Natural killer cell (primary cell): ENCODE data around the gene AIP. TPM values are rescaled to one million over a fixed set of nuclear protein-coding genes. Genes with fewer than 3 reads are reported as not detected.

Experiments
- ATAC-seq, 3 donors: fragments of 150-1000 bp in 2 of 3; fragments of 200-7000 bp in 1 of 3; cut with Tn5 transposase; 1 replicate in 1 of 3; 2 replicates in 2 of 3; pipeline ENCODE4 v1.10.0; 2021; ENCODE audit warnings: mild to moderate bottlenecking in 2 of 3, moderate library complexity in 2 of 3
- DNase-seq, 2 donors: peaks; one replicate each; pipeline versions ENCODE4 v3.0.0 to v3.0.0-alpha.2; 2013 to 2021; ENCODE audit warnings: mixed read lengths in 1 of 2
- H3K27ac ChIP-seq: one replicate; pipeline ENCODE4 v1.5.1; 2013; ENCODE audit warnings: mild to moderate bottlenecking, low read length
- H3K27me3 ChIP-seq: one replicate; pipeline ENCODE4 v1.6.1; 2013; ENCODE audit warnings: low read length; ENCODE audit not compliant: control insufficient read depth, insufficient read depth
- H3K36me3 ChIP-seq: one replicate; pipeline ENCODE4 v1.6.1; 2013; ENCODE audit warnings: low read length; ENCODE audit not compliant: control insufficient read depth, insufficient read depth
- H3K4me1 ChIP-seq: one replicate; pipeline ENCODE4 v1.6.1; 2013; ENCODE audit warnings: low read length; ENCODE audit not compliant: control insufficient read depth, insufficient read depth
- H3K4me3 ChIP-seq: one replicate; pipeline ENCODE4 v1.5.1; 2013; ENCODE audit warnings: low read length
- H3K9me3 ChIP-seq: one replicate; pipeline ENCODE4 v1.6.1; 2013; ENCODE audit warnings: low read length; ENCODE audit not compliant: control insufficient read depth, insufficient read depth
- H3K27ac Mint-ChIP-seq, 2 donors: one replicate each; pipeline ENCODE4 v1.8.0; 2022; ENCODE audit warnings: mild to moderate bottlenecking in 2 of 2, mixed read lengths in 2 of 2, moderate library complexity in 1 of 2
- H3K27me3 Mint-ChIP-seq, 2 donors: one replicate each; pipeline ENCODE4 v1.8.0; 2022; ENCODE audit warnings: low read depth in 2 of 2, mixed read lengths in 2 of 2
- H3K36me3 Mint-ChIP-seq: one replicate; pipeline ENCODE4 v1.8.0; 2022; ENCODE audit warnings: mixed read lengths
- H3K4me1 Mint-ChIP-seq, 2 donors: one replicate each; pipeline ENCODE4 v1.8.0; 2022; ENCODE audit warnings: mixed read lengths in 2 of 2
- H3K4me3 Mint-ChIP-seq: one replicate; pipeline ENCODE4 v1.8.0; 2022; ENCODE audit warnings: mild to moderate bottlenecking, moderate library complexity, mixed read lengths
- H3K9me3 Mint-ChIP-seq, 2 donors: one replicate each; pipeline ENCODE4 v1.8.0; 2022; ENCODE audit warnings: mixed read lengths in 2 of 2
- CTCF ChIP-seq: fragments of 200-600 bp; IDR thresholded peaks from one replicate; pipeline ENCODE4 v1.8.0; 2022; ENCODE audit warnings: antibody characterized with exemption
- WGBS: methylation state at CpG from one replicate; pipeline ENCODE4 v1.1.7; 2013; ENCODE audit warnings: missing lambda C conversion rate; ENCODE audit not compliant: insufficient coverage; 5-methylcytosine and 5-hydroxymethylcytosine counted together
- intact Hi-C: fragments of 100-400 bp; cut with micrococcal nuclease; formaldehyde crosslinking; loops from one replicate; pipeline ENCODE4 v1.14.2; 2022
- total RNA-seq, 4 donors: library from RNA; stranded (reverse); fragments of 120-200 nt in 1 of 4; gene quantifications; one replicate each; pipeline versions ENCODE4 v1.2.3 to v1.2.4, GENCODE V29; 2013 to 2022

The AIP gene
- total RNA-seq, 3 donors from 2014 or later (not counting 1 experiment from before 2014, with no cell fraction given): 93.3 to 113 (median 98.1) TPM

- no peak within 1 kb of the TSS for H3K27ac Mint-ChIP-seq
- no peak for ATAC-seq
- no peaks in the 10 kb centered on the region for H3K36me3 Mint-ChIP-seq
- H3K9me3 Mint-ChIP-seq: no peaks in the 10 kb centered on the region
- no peaks in the 10 kb centered on the region for H3K4me1 Mint-ChIP-seq
- no peak for DNase-seq
- TF ChIP-seq CTCF: no peak
- Histone ChIP-seq H3K36me3 (no peaks in the 10 kb centered on the region), H3K4me3 (no peak within 1 kb of the TSS), H3K27me3 (no peaks in the 10 kb centered on the region), H3K4me1 (no peaks in the 10 kb centered on the region), H3K27ac (no peak within 1 kb of the TSS), H3K9me3 (no peaks in the 10 kb centered on the region)
- WGBS: 90% methylated on average over 23 of the region's 23 CpGs
- H3K27me3 Mint-ChIP-seq: peaks cover 0 to 5% of the 10 kb centered on the region in 2 donors
- intact Hi-C loops: no loop called here
- H3K4me3 Mint-ChIP-seq: no peak within 1 kb of the TSS
Observed at GRCh38 chr11:67522844-67523555, 40.2 kb downstream of the AIP start, which contains the start of gene CABP2. TSS of gene CABP2 (minus strand) at chr11:67523446. CDS start at chr11:67523326, 120 bp downstream.

DNA sequence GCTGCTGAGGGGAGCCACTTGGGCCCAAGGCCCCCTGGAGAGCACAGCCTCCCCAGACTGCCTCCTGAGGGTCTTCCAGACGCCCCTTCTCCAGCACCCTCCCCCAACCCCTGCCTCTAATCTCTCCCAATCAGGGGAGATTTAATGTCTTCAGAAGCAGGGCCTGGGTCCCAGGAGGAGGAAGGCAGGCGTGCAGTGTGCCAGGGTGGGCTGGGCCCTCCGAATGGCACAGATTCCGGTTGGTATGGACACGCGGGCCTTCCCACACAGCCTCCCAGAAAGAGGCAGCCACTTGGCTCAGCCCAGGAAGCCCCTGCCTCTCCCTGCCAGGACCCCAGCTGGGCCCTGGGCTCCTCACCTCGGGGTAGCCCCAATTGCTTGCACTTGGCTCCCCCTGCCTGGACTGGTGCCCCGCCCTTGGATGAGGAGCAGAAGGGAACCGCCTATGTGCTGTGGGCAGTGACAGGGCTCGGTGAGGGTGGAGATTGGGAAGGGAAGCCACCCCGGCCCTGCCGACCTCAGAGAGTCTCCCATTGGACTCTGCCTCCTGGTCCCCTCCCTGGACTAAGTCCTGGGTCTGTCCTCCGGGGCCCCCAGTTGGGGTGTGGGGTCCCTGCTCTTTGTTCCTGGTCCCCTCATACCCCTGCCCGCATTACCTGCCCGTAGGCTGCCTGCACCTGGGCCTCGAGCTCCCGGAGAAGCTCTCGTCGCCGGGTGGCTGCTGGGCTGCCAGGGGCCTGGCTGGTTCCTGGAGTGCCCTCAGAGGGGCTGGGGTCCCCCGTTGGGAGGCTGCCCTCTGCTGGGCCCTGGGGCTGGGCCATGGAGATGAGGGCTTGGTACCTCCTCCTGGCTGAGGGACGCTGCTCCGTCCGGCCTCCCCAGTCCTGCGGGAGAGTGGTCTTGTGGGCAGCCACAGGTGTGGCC is 41.0 kb downstream of the AIP start:
- Mint-ChIP-seq H3K4me3 (no peak overlapping the region), H3K27ac (no peak overlapping the region), H3K27me3 (peaks cover 0 to 5% of the 10 kb centered on the region in 2 donors), H3K9me3 (no peaks in the 10 kb centered on the region), H3K4me1 (no peaks in the 10 kb centered on the region), H3K36me3 (no peaks in the 10 kb centered on the region)
- Histone ChIP-seq H3K27me3 (no peaks in the 10 kb centered on the region), H3K27ac (no peak overlapping the region), H3K4me1 (no peaks in the 10 kb centered on the region), H3K36me3 (no peaks in the 10 kb centered on the region), H3K9me3 (no peaks in the 10 kb centered on the region), H3K4me3 (no peak overlapping the region)
- intact Hi-C loops: no loop called here
- 85% methylated on average over 25 of the region's 25 CpGs for WGBS
- no peak for TF ChIP-seq CTCF
- no peak for DNase-seq
- no peak for ATAC-seq

GRCh38 chr11:67524480-67524808 is 41.6 kb downstream of the AIP start:
- Mint-ChIP-seq H3K36me3 (no peaks in the 10 kb centered on the region), H3K4me3 (no peak overlapping the region), H3K27me3 (peaks cover 0 to 5% of the 10 kb centered on the region in 2 donors), H3K9me3 (no peaks in the 10 kb centered on the region), H3K27ac (no peak overlapping the region), H3K4me1 (no peaks in the 10 kb centered on the region)
- WGBS: 77% methylated on average over 9 of the region's 9 CpGs
- Histone ChIP-seq H3K9me3 (no peaks in the 10 kb centered on the region), H3K4me1 (no peaks in the 10 kb centered on the region), H3K36me3 (no peaks in the 10 kb centered on the region), H3K27ac (no peak overlapping the region), H3K27me3 (no peaks in the 10 kb centered on the region), H3K4me3 (no peak overlapping the region)
- intact Hi-C loops: no loop called here
- ATAC-seq (no peak), DNase-seq (no peak)
- no peak for TF ChIP-seq CTCF
